WTC11 (cell line): ENCODE measurements around the gene MAGI3. TPM values are rescaled to one million over a fixed set of nuclear protein-coding genes. Genes with fewer than 3 reads are reported as not detected.

Experiments
- ATAC-seq: fragments of 200-7000 bp; cut with Tn5 transposase; 2 replicates; pipeline ENCODE4 v1.10.0; 2021; ENCODE audit warnings: mild to moderate bottlenecking, moderate library complexity
- CTCF ChIA-PET: fragments of 300-600 bp; sonication (Branson Sonifier 250); formaldehyde crosslinking; loops from one replicate; lab custom pipeline; 2021; ENCODE audit warnings: antibody characterized with exemption; lab: Charles Lee
- POLR2A ChIA-PET: fragments of 350-600 bp; sonication (Branson Sonifier 250); formaldehyde crosslinking; loops from one replicate; lab custom pipeline; 2021; ENCODE audit warnings: antibody characterized with exemption; lab: Charles Lee
- DNase-seq: peaks from one replicate; pipeline ENCODE4 v3.0.0; 2021; ENCODE audit warnings: low spot score
- H3K27ac Mint-ChIP-seq: 2 replicates; pipeline ENCODE4 v1.8.0; 2021; ENCODE audit warnings: mixed read lengths
- H3K27me3 Mint-ChIP-seq: 2 replicates; pipeline ENCODE4 v1.8.0; 2021; ENCODE audit warnings: low read depth, mild to moderate bottlenecking, moderate library complexity, mixed read lengths
- H3K36me3 Mint-ChIP-seq: 2 replicates; pipeline ENCODE4 v1.8.0; 2021; ENCODE audit warnings: mixed read lengths
- H3K4me1 Mint-ChIP-seq: 2 replicates; pipeline ENCODE4 v1.8.0; 2022; ENCODE audit warnings: mixed read lengths
- H3K4me3 Mint-ChIP-seq: 2 replicates; pipeline ENCODE4 v1.8.0; 2021; ENCODE audit warnings: mild to moderate bottlenecking, moderate library complexity, mixed read lengths
- H3K9me3 Mint-ChIP-seq: 2 replicates; pipeline ENCODE4 v1.8.0; 2021; ENCODE audit warnings: mixed read lengths
- ATF1 ChIP-seq: sonication (generic); formaldehyde crosslinking; IDR thresholded peaks from 2 replicates; pipeline ENCODE4 v1.8.1; 2023; ENCODE audit warnings: mild to moderate bottlenecking, moderate library complexity, missing genetic modification reagents
- CBFB ChIP-seq: sonication (generic); formaldehyde crosslinking; IDR thresholded peaks from 2 replicates; pipeline ENCODE4 v1.8.1; 2022; ENCODE audit warnings: mild to moderate bottlenecking, low read depth, missing genetic modification reagents
- CDX4 ChIP-seq: fragments of 250-450 bp; sonication (Bioruptor Pico); IDR thresholded peaks from 2 replicates; pipeline ENCODE4 v1.9.0; 2021; ENCODE audit warnings: moderate library complexity, mild to moderate bottlenecking, inconsistent platforms, borderline replicate concordance
- CREB1 ChIP-seq: sonication (generic); formaldehyde crosslinking; IDR thresholded peaks from 2 replicates; pipeline ENCODE4 v1.8.0; 2023; ENCODE audit warnings: mild to moderate bottlenecking, missing genetic modification reagents
- EMX1 ChIP-seq: fragments of 250-450 bp; sonication (Bioruptor Pico); IDR thresholded peaks from 2 replicates; pipeline ENCODE4 v1.8.0; 2021; ENCODE audit warnings: mild to moderate bottlenecking
- ESRRA ChIP-seq: sonication (generic); formaldehyde crosslinking; IDR thresholded peaks from 2 replicates; pipeline ENCODE4 v1.8.1; 2022; ENCODE audit warnings: mild to moderate bottlenecking, missing genetic modification reagents, borderline replicate concordance
- FOXJ3 ChIP-seq: sonication (generic); formaldehyde crosslinking; IDR thresholded peaks from 2 replicates; pipeline ENCODE4 v1.9.0; 2021; ENCODE audit warnings: missing genetic modification reagents, mild to moderate bottlenecking, borderline replicate concordance
- FOXP1 ChIP-seq: sonication (generic); formaldehyde crosslinking; IDR thresholded peaks from 2 replicates; pipeline ENCODE4 v1.8.0; 2022; ENCODE audit warnings: missing genetic modification reagents, mild to moderate bottlenecking, moderate library complexity, borderline replicate concordance
- IRF1 ChIP-seq: sonication (generic); formaldehyde crosslinking; IDR thresholded peaks from 2 replicates; pipeline ENCODE4 v1.8.0; 2023; ENCODE audit warnings: missing genetic modification reagents
- IRF2 ChIP-seq: sonication (generic); formaldehyde crosslinking; IDR thresholded peaks from 2 replicates; pipeline ENCODE4 v1.8.0; 2022; ENCODE audit warnings: low read depth, missing genetic modification reagents, borderline replicate concordance
- JUN ChIP-seq: sonication (generic); formaldehyde crosslinking; IDR thresholded peaks from 2 replicates; pipeline ENCODE4 v1.8.0; 2023; ENCODE audit warnings: mild to moderate bottlenecking, missing genetic modification reagents
- NFATC4 ChIP-seq: fragments of 250-450 bp; sonication (Bioruptor Pico); IDR thresholded peaks from 2 replicates; pipeline ENCODE4 v1.9.0; 2021; ENCODE audit warnings: mild to moderate bottlenecking
- NFYB ChIP-seq: sonication (generic); formaldehyde crosslinking; conservative IDR thresholded peaks from 2 replicates; pipeline ENCODE4 v1.8.0; 2022; ENCODE audit warnings: low read depth, missing genetic modification reagents
- NR1H2 ChIP-seq: sonication (generic); formaldehyde crosslinking; IDR thresholded peaks from 2 replicates; pipeline ENCODE4 v1.9.0; 2021; ENCODE audit warnings: mild to moderate bottlenecking, moderate library complexity, missing genetic modification reagents
- NR3C1 ChIP-seq: sonication (generic); formaldehyde crosslinking; conservative IDR thresholded peaks from 2 replicates; pipeline ENCODE4 v1.8.1; 2023; ENCODE audit warnings: low read depth, mild to moderate bottlenecking, missing genetic modification reagents
- OVOL2 ChIP-seq: fragments of 250-450 bp; sonication (Bioruptor Pico); IDR thresholded peaks from 2 replicates; pipeline ENCODE4 v1.9.0; 2021; ENCODE audit warnings: mild to moderate bottlenecking, borderline replicate concordance
- RELA ChIP-seq: sonication (generic); formaldehyde crosslinking; IDR thresholded peaks from 2 replicates; pipeline ENCODE4 v1.8.1; 2022; ENCODE audit warnings: missing genetic modification reagents, mild to moderate bottlenecking, borderline replicate concordance
- SMAD3 ChIP-seq: sonication (generic); formaldehyde crosslinking; IDR thresholded peaks from 2 replicates; pipeline ENCODE4 v1.8.0; 2022; ENCODE audit warnings: missing genetic modification reagents, mild to moderate bottlenecking, borderline replicate concordance
- SOX15 ChIP-seq: fragments of 250-450 bp; sonication (Bioruptor Pico); IDR thresholded peaks from 2 replicates; pipeline ENCODE4 v1.9.0; 2021; ENCODE audit warnings: mild to moderate bottlenecking
- TEAD4 ChIP-seq: sonication (generic); formaldehyde crosslinking; IDR thresholded peaks from 2 replicates; pipeline ENCODE4 v1.8.0; 2022; ENCODE audit warnings: mild to moderate bottlenecking, missing genetic modification reagents
- TP53 ChIP-seq: sonication (generic); formaldehyde crosslinking; IDR thresholded peaks from 2 replicates; pipeline ENCODE4 v1.8.1; 2023; ENCODE audit warnings: mild to moderate bottlenecking, missing genetic modification reagents
- USF2 ChIP-seq: sonication (generic); formaldehyde crosslinking; IDR thresholded peaks from 2 replicates; pipeline ENCODE4 v1.8.1; 2023; ENCODE audit warnings: mild to moderate bottlenecking, missing genetic modification reagents, moderate library complexity
- ZBTB21 ChIP-seq: sonication (generic); formaldehyde crosslinking; IDR thresholded peaks from 2 replicates; pipeline ENCODE4 v1.8.1; 2023; ENCODE audit warnings: mild to moderate bottlenecking, missing genetic modification reagents, borderline replicate concordance
- total RNA-seq: library from RNA; stranded (reverse); gene quantifications from 3 replicates; pipeline ENCODE4 v1.2.3, GENCODE V29; 2021
- TF ChIP-seq, protein P1 (sequence below): sonication (generic); formaldehyde crosslinking; IDR thresholded peaks from 2 replicates; pipeline ENCODE4 v1.8.0; 2022; ENCODE audit warnings: mild to moderate bottlenecking, missing genetic modification reagents
- TF ChIP-seq, protein P2 (sequence below): sonication (generic); formaldehyde crosslinking; IDR thresholded peaks from 2 replicates; pipeline ENCODE4 v1.8.1; 2023; ENCODE audit warnings: mild to moderate bottlenecking, missing genetic modification reagents
- TF ChIP-seq, protein P3 (sequence below): fragments of 250-450 bp; sonication (Bioruptor Pico); IDR thresholded peaks from 2 replicates; pipeline ENCODE4 v1.9.0; 2021; ENCODE audit warnings: mild to moderate bottlenecking
- TF ChIP-seq, protein P4 (sequence below): sonication (generic); formaldehyde crosslinking; IDR thresholded peaks from 2 replicates; pipeline ENCODE4 v1.8.1; 2022; ENCODE audit warnings: mild to moderate bottlenecking, moderate library complexity, missing genetic modification reagents

Gene MAGI3
- total RNA-seq, 1 experiment from 2014 or later, result 9.7 TPM

DNA sequence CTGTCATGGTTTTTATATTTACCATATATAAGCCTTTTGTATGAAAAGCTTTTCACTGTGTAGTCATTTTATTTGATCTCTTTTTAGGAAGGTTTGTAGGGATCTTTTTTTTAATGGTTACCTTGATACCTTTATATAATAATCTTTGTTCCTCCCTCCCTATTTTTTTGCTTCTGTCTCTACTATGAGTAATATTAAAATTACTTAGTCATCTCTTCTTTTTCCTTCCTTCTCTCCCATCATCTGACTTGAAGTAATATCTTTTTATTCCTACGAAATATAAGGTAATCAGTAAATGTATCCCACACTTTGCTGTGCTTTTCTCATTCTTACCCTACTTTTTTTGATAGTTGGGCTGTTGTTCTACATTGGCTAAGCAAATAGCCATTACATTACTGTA is 161.4 kb downstream of the MAGI3 start (continued):
- TF ChIP-seq EMX1 (CRISPR knock-in tag), result no peak
- TF ChIP-seq NFYB (CRISPR knock-in tag), result no peak
- TF ChIP-seq USF2 (CRISPR knock-in tag), result no peak
- TF ChIP-seq, protein P1, sequence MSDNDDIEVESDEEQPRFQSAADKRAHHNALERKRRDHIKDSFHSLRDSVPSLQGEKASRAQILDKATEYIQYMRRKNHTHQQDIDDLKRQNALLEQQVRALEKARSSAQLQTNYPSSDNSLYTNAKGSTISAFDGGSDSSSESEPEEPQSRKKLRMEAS (CRISPR knock-in tag), result no peak
- no peak for TF ChIP-seq FOXP1 (CRISPR knock-in tag)
- TF ChIP-seq CREB1, result no peak

GRCh38 chr1:113552244-113552643 is 161.9 kb downstream of the MAGI3 start:
- no peaks in the 10 kb centered on the region for H3K9me3 Mint-ChIP-seq
- ATAC-seq, result no peak
- POLR2A ChIA-PET, result no interaction called here
- TF ChIP-seq RELA (CRISPR knock-in tag), result no peak
- no peak for TF ChIP-seq CBFB
- TF ChIP-seq, protein P2, sequence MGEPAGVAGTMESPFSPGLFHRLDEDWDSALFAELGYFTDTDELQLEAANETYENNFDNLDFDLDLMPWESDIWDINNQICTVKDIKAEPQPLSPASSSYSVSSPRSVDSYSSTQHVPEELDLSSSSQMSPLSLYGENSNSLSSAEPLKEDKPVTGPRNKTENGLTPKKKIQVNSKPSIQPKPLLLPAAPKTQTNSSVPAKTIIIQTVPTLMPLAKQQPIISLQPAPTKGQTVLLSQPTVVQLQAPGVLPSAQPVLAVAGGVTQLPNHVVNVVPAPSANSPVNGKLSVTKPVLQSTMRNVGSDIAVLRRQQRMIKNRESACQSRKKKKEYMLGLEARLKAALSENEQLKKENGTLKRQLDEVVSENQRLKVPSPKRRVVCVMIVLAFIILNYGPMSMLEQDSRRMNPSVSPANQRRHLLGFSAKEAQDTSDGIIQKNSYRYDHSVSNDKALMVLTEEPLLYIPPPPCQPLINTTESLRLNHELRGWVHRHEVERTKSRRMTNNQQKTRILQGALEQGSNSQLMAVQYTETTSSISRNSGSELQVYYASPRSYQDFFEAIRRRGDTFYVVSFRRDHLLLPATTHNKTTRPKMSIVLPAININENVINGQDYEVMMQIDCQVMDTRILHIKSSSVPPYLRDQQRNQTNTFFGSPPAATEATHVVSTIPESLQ (CRISPR knock-in tag), result no peak
- TF ChIP-seq, protein P3, sequence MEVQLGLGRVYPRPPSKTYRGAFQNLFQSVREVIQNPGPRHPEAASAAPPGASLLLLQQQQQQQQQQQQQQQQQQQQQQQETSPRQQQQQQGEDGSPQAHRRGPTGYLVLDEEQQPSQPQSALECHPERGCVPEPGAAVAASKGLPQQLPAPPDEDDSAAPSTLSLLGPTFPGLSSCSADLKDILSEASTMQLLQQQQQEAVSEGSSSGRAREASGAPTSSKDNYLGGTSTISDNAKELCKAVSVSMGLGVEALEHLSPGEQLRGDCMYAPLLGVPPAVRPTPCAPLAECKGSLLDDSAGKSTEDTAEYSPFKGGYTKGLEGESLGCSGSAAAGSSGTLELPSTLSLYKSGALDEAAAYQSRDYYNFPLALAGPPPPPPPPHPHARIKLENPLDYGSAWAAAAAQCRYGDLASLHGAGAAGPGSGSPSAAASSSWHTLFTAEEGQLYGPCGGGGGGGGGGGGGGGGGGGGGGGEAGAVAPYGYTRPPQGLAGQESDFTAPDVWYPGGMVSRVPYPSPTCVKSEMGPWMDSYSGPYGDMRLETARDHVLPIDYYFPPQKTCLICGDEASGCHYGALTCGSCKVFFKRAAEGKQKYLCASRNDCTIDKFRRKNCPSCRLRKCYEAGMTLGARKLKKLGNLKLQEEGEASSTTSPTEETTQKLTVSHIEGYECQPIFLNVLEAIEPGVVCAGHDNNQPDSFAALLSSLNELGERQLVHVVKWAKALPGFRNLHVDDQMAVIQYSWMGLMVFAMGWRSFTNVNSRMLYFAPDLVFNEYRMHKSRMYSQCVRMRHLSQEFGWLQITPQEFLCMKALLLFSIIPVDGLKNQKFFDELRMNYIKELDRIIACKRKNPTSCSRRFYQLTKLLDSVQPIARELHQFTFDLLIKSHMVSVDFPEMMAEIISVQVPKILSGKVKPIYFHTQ (CRISPR knock-in tag), result no peak
- no peak for TF ChIP-seq NFATC4 (CRISPR knock-in tag)
- TF ChIP-seq SMAD3 (CRISPR knock-in tag), result no peak
- TF ChIP-seq FOXJ3 (CRISPR knock-in tag), result no peak
- no peak for TF ChIP-seq ZBTB21 (CRISPR knock-in tag)
- no peak for TF ChIP-seq ESRRA (CRISPR knock-in tag)
- no peak for TF ChIP-seq TP53 (CRISPR knock-in tag)
- TF ChIP-seq TEAD4, result no peak
- no peak for TF ChIP-seq OVOL2
- TF ChIP-seq IRF1 (CRISPR knock-in tag), result no peak
- TF ChIP-seq IRF2 (CRISPR knock-in tag), result no peak
- TF ChIP-seq, all 79 proteins: peak for 0
- CTCF ChIA-PET, result no interaction called here
- Mint-ChIP-seq H3K27ac (no peak overlapping the region), H3K27me3 (no peaks in the 10 kb centered on the region), H3K4me3 (no peak overlapping the region), H3K4me1 (peaks cover 23% of the 10 kb centered on the region), H3K36me3 (peaks cover 3% of the 10 kb centered on the region)
- DNase-seq, result no peak

DNA sequence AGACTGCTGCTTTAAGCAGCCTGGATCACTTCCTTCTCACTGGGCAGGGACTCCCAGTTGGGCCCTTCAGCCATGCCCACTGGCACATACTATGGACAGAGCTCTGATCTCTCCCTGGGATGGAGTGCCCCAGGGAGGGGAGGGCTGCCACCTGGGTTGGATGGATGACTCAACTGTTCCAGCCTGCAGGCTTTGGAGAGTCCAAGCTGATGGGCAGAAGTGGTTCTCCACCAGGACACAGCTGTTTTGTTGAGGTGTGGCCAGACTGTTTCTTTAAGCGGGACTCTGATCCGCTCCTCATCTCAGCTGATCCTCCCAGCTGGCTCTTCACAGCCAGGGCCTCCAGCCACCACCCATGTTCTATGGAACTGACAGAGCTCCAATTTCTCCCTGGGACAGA is 166.9 kb downstream of the MAGI3 start:
- peaks cover 22% of the 10 kb centered on the region for H3K9me3 Mint-ChIP-seq
- H3K4me1 Mint-ChIP-seq, result no peaks in the 10 kb centered on the region
- peaks cover 21% of the 10 kb centered on the region for H3K36me3 Mint-ChIP-seq
- H3K27me3 Mint-ChIP-seq, result no peaks in the 10 kb centered on the region
- H3K27ac Mint-ChIP-seq, result no peak overlapping the region
- no peak overlapping the region for H3K4me3 Mint-ChIP-seq
- ChIA-PET POLR2A (no interaction called here), CTCF (no interaction called here)
- no peak for DNase-seq
- ATAC-seq, result no peak
- TF ChIP-seq NR1H2 (CRISPR knock-in tag) (no peak), TEAD4 (no peak), EMX1 (CRISPR knock-in tag) (no peak), CDX4 (CRISPR knock-in tag) (no peak), JUN (CRISPR knock-in tag) (no peak), SOX15 (CRISPR knock-in tag) (no peak), ATF1 (CRISPR knock-in tag) (no peak), TP53 (CRISPR knock-in tag) (no peak), NR3C1 (CRISPR knock-in tag) (no peak), USF2 (CRISPR knock-in tag) (no peak), FOXP1 (CRISPR knock-in tag) (no peak)
- TF ChIP-seq, protein P4, sequence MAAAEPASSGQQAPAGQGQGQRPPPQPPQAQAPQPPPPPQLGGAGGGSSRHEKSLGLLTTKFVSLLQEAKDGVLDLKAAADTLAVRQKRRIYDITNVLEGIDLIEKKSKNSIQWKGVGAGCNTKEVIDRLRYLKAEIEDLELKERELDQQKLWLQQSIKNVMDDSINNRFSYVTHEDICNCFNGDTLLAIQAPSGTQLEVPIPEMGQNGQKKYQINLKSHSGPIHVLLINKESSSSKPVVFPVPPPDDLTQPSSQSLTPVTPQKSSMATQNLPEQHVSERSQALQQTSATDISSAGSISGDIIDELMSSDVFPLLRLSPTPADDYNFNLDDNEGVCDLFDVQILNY, result no peak
